Testis (tissue), 3 donors: Measurements from ENCODE around the gene RHBDD1. TPM values are rescaled to one million over a fixed set of nuclear protein-coding genes. Genes with fewer than 3 reads are reported as not detected.

Experiments used
- DNase-seq: peaks from one replicate; pipeline ENCODE4 v3.0.0-alpha.2; 2019
- H3K27ac ChIP-seq, 2 donors: fragments of 200-600 bp; sonication (generic); one replicate each; pipeline ENCODE4 v1.5.1; 2019
- H3K27me3 ChIP-seq: fragments of 200-600 bp; sonication (generic); one replicate; pipeline ENCODE4 v1.5.1; 2019
- H3K36me3 ChIP-seq: fragments of 200-600 bp; sonication (generic); one replicate; pipeline ENCODE4 v1.5.1; 2017; ENCODE audit warnings: low read depth; ENCODE audit errors: missing control alignments
- H3K4me1 ChIP-seq: fragments of 200-600 bp; sonication (generic); one replicate; pipeline ENCODE4 v1.5.1; 2019
- H3K4me3 ChIP-seq, 2 donors: fragments of 200-600 bp; sonication (generic); one replicate each; pipeline ENCODE4 v1.5.1; 2017 to 2019
- H3K9me3 ChIP-seq: fragments of 200-600 bp; sonication (generic); one replicate; pipeline ENCODE4 v1.5.1; 2017
- POLR2A ChIP-seq: fragments of 450-650 bp; IDR thresholded peaks from one replicate; pipeline ENCODE4 v1.6.1; 2017; ENCODE audit warnings: antibody characterized with exemption, mild to moderate bottlenecking, moderate library complexity
- WGBS, 2 donors: methylation state at CpG; one replicate each; pipeline ENCODE4 v1.1.5; 2018; 5-methylcytosine and 5-hydroxymethylcytosine counted together
- intact Hi-C: fragments of 100-400 bp; cut with DNase I; formaldehyde crosslinking; loops from one replicate; pipeline ENCODE4 v1.15.1; 2023; ENCODE audit warnings: low total_unique reads
- polyA plus RNA-seq: library from polyadenylated mRNA; stranded (reverse); fragments of 350-450 nt; fragmentation: Illumina TruSeq; extraction: RNeasy Lipid Tissue Mini Kit (QIAGEN cat#74804); gene quantifications from one replicate; pipeline ENCODE4 v1.2.3, GENCODE V29; 2014; ENCODE audit warnings: low read depth, low replicate concordance; ENCODE audit not compliant: insufficient read depth
- total RNA-seq, 2 donors: library from RNA; depleted of rRNA; stranded (reverse); fragments of >200 nt; gene quantifications; one replicate each; pipeline ENCODE4 v1.2.3, GENCODE V29; 2016
- TF ChIP-seq, protein P1 (sequence below), 3 experiments: fragments of 450-650 bp in 2 of 3; fragments of 200-600 bp in 1 of 3; sonication (generic) in 1 of 3; IDR thresholded peaks; one replicate each; pipeline ENCODE4 v1.5.1; 2016 to 2019; ENCODE audit warnings: antibody characterized with exemption in 3 of 3, mild to moderate bottlenecking in 2 of 3, moderate library complexity in 1 of 3

Gene RHBDD1
- total and polyA plus RNA-seq, 3 donors from 2014 or later = 38.0 to 49.8 (median 43.4) TPM

DNA sequence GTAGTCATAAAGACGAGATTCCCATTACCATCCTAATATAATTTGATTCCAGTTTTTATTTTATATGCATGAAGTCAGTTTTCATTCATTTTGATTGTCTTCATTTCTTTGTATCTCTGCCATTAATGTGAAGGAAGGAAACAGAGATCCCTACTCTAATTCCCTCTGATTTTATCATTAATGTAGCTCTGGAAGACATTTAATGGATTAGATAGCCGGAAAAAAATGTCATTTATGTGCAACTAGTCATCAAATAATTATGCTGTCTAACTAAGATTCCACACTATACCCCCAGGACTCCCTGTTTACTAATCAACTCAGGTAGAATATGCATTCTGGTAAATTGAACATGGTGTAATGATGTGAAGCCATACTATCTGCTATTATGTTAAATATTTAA, 19.9 kb downstream of the RHBDD1 start:
- no peak overlapping the region for H3K27ac ChIP-seq
- H3K27me3 ChIP-seq = no peaks in the 10 kb centered on the region
- no peaks in the 10 kb centered on the region for H3K4me1 ChIP-seq
- intact Hi-C loops = no loop called here
- no peaks in the 10 kb centered on the region for H3K9me3 ChIP-seq
- H3K36me3 ChIP-seq = no peaks in the 10 kb centered on the region
- TF ChIP-seq, protein P1, sequence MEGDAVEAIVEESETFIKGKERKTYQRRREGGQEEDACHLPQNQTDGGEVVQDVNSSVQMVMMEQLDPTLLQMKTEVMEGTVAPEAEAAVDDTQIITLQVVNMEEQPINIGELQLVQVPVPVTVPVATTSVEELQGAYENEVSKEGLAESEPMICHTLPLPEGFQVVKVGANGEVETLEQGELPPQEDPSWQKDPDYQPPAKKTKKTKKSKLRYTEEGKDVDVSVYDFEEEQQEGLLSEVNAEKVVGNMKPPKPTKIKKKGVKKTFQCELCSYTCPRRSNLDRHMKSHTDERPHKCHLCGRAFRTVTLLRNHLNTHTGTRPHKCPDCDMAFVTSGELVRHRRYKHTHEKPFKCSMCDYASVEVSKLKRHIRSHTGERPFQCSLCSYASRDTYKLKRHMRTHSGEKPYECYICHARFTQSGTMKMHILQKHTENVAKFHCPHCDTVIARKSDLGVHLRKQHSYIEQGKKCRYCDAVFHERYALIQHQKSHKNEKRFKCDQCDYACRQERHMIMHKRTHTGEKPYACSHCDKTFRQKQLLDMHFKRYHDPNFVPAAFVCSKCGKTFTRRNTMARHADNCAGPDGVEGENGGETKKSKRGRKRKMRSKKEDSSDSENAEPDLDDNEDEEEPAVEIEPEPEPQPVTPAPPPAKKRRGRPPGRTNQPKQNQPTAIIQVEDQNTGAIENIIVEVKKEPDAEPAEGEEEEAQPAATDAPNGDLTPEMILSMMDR (IDR thresholded peaks at IDR 0.05) = no peak
- no peak for TF ChIP-seq POLR2A
- 94 to 96% methylated on average over 2 of the region's 2 CpGs for WGBS, 2 donors
- DNase-seq = no peak
- H3K4me3 ChIP-seq = no peak overlapping the region

DNA sequence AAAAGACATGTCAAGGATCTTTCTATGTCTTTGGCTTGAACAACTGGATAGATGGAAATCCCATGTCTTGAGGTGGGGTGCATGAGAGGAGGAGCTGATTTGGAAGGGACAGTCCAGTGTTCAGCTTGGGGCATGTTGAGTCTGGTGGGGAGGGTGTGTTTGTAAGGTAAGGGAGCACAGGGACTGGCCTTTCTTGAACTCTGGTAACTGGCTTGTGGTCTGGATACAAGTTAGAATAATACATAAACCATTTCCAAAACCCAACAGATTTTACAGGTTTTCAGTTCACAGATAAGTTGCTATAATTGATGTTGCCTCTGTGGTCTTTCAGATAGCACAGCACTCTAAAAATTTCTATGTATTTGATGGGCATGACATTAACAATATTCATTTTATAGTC, 24.2 kb downstream of the RHBDD1 start:
- H3K9me3 ChIP-seq = no peaks in the 10 kb centered on the region
- no peaks in the 10 kb centered on the region for H3K27me3 ChIP-seq
- no peaks in the 10 kb centered on the region for H3K36me3 ChIP-seq
- DNase-seq = no peak
- intact Hi-C loops = no loop called here
- no peaks in the 10 kb centered on the region for H3K4me1 ChIP-seq
- no peak for TF ChIP-seq POLR2A
- TF ChIP-seq, protein P1 (IDR thresholded peaks at IDR 0.05) = no peak
- H3K27ac ChIP-seq = no peak overlapping the region
- H3K4me3 ChIP-seq = no peak overlapping the region

DNA sequence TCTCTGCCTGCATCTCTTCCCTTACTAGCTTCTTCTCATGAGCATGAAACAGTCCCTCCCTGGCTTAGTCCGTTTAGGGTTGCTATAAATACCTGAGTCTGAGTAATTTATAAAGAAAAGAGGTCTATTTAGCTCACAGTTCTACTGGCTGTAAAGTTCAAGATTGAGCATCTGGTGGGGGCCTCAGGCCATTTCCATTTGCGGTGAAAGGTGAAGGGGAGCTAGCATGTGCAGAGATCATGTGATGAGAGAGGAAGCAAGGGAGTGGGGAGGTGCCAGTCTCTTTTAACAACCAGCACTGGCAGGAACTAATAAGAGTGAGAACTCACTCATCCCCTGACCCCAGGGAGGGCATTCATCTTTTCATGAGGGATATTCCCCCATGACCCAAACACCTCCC, 26.8 kb downstream of the RHBDD1 start:
- no peak overlapping the region for H3K4me3 ChIP-seq
- 79 to 91% methylated on average over 2 of the region's 2 CpGs for WGBS, 2 donors
- H3K4me1 ChIP-seq = no peaks in the 10 kb centered on the region
- DNase-seq = no peak
- H3K27ac ChIP-seq = no peak overlapping the region
- H3K9me3 ChIP-seq = no peaks in the 10 kb centered on the region
- no peaks in the 10 kb centered on the region for H3K27me3 ChIP-seq
- TF ChIP-seq, protein P1 (IDR thresholded peaks at IDR 0.05) = no peak
- no peak for TF ChIP-seq POLR2A
- no peaks in the 10 kb centered on the region for H3K36me3 ChIP-seq
- intact Hi-C loops = no loop called here

DNA sequence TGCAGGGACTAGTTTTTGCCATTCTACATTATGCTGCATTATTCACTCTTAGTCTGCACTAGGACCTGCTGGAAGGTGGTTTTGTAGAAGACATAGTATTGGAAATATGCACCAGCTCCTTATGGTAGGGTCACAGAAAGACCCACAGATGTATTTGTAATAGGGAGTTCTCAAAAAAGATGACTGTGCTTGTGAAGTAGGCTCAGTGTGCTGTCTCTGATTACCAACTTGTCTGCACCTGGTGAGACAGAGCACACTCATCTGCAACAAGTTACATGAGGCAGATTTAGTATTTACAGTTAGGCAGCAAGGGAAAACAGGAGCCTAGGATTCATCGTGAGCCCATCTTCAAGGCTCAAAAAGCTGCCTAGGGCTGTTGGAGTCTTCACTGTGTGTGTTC, 29.4 kb downstream of the RHBDD1 start:
- intact Hi-C loops = no loop called here
- H3K27ac ChIP-seq = no peak overlapping the region
- H3K4me1 ChIP-seq = no peaks in the 10 kb centered on the region
- TF ChIP-seq, protein P1 (IDR thresholded peaks at IDR 0.05) = no peak
- TF ChIP-seq POLR2A = no peak
- no peak for DNase-seq
- no peaks in the 10 kb centered on the region for H3K27me3 ChIP-seq
- H3K36me3 ChIP-seq = no peaks in the 10 kb centered on the region
- no peak overlapping the region for H3K4me3 ChIP-seq
- 75 to 91% methylated on average over 1 of the region's 1 CpG for WGBS, 2 donors
- no peaks in the 10 kb centered on the region for H3K9me3 ChIP-seq

DNA sequence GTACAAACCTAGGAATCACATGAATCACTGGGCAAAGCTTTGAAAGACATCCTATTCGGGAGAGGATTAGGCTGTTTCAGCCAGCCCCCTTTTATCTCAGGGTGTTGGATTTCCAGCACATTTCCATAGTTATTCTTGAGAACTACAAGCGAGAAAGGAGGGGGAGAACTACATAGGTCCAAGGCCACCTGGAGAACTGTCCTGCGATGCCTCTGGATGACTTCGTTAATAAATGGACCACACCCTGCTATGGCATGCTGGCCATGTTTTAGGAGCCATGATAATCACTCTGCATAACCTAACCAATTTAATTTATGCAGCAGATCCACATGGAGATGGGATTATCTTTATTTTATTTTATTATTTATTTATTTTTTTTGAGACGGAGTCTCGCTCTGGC, 29.9 kb downstream of the RHBDD1 start:
- Histone ChIP-seq H3K36me3 (no peaks in the 10 kb centered on the region), H3K9me3 (no peaks in the 10 kb centered on the region), H3K4me1 (no peaks in the 10 kb centered on the region), H3K27ac (no peak overlapping the region), H3K4me3 (no peak overlapping the region), H3K27me3 (no peaks in the 10 kb centered on the region)
- intact Hi-C loops = no loop called here
- DNase-seq = no peak
- TF ChIP-seq POLR2A = no peak
- TF ChIP-seq, protein P1 (IDR thresholded peaks at IDR 0.05) = no peak
- 89 to 94% methylated on average over 6 of the region's 6 CpGs for WGBS, 2 donors
